Peyer's patch (tissue), 4 donors: ENCODE results near the gene GALNT1.

ENCODE experiments used
- POLR2A ChIP-seq, 2 donors: fragments of 450-650 bp; IDR thresholded peaks; one replicate each; pipeline ENCODE4 v1.5.1; 2017; ENCODE audit warnings: antibody characterized with exemption in 2 of 2, mild to moderate bottlenecking in 2 of 2, moderate library complexity in 2 of 2
- TF ChIP-seq, protein P1 (sequence below), 6 experiments: fragments of 450-650 bp in 4 of 6; fragments of 200-600 bp in 2 of 6; sonication (generic) in 1 of 6; IDR thresholded peaks; one replicate each; pipeline ENCODE4 v1.5.1; 2017 to 2019; ENCODE audit warnings: antibody characterized with exemption in 6 of 6, mild to moderate bottlenecking in 3 of 6, moderate library complexity in 1 of 6

DNA sequence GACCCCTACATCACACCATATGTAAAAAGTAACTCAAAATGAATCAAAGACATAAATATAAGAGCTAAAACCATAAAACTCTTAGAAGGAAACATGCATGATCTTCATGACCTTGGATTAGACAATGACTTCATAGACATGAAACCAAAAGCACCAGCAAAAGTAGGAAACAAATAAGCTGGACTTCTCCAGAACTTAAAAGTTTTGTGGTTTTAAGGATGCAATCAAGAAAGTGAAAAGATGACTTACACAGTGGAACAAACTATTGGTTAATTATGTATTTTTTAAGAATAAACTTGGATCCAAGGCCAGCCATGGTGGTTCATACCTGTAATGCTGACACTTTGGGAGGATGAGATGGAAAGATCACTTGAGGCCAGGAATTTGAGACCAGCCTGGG is 150.2 kb downstream of the GALNT1 start:
- TF ChIP-seq, protein P1, sequence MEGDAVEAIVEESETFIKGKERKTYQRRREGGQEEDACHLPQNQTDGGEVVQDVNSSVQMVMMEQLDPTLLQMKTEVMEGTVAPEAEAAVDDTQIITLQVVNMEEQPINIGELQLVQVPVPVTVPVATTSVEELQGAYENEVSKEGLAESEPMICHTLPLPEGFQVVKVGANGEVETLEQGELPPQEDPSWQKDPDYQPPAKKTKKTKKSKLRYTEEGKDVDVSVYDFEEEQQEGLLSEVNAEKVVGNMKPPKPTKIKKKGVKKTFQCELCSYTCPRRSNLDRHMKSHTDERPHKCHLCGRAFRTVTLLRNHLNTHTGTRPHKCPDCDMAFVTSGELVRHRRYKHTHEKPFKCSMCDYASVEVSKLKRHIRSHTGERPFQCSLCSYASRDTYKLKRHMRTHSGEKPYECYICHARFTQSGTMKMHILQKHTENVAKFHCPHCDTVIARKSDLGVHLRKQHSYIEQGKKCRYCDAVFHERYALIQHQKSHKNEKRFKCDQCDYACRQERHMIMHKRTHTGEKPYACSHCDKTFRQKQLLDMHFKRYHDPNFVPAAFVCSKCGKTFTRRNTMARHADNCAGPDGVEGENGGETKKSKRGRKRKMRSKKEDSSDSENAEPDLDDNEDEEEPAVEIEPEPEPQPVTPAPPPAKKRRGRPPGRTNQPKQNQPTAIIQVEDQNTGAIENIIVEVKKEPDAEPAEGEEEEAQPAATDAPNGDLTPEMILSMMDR (IDR thresholded peaks at IDR 0.05): no peak
- no peak for TF ChIP-seq POLR2A (IDR thresholded peaks at IDR 0.05)
